ENCODE data around the gene ANKH.

Gene ANKH

GRCh38 chr5:14783691-14784090, 87.9 kb downstream of the ANKH start:
- H3K9ac ChIP-seq (ENCODE audit: low read depth, low read length, poor library complexity, severe bottlenecking) = no peak overlapping the region
- H3K4me1 ChIP-seq (ENCODE audit: insufficient read depth, low read length, poor library complexity, severe bottlenecking) = no peaks in the 10 kb centered on the region
- H2AFZ ChIP-seq (ENCODE audit: low read length) = no peak overlapping the region
- H3K79me2 ChIP-seq (ENCODE audit: insufficient read depth, low read length) = peaks cover 10% of the 10 kb centered on the region; the same call in 1 of the 2 replicates
- H3K9me2 ChIP-seq (replicated peaks; ENCODE audit: low read depth, low read length) = no peaks in the 10 kb centered on the region
- TF ChIP-seq EZH2phosphoT487 (IDR thresholded peaks at IDR 0.05; ENCODE audit: borderline replicate concordance) (no peak), CTCF (conservative IDR thresholded peaks at IDR 0.05; ENCODE audit: low read length) (no peak)
- no peaks in the 10 kb centered on the region for H3F3A ChIP-seq (ENCODE audit: low read depth)
- H4K20me1 ChIP-seq (ENCODE audit: insufficient read depth, low read length, poor library complexity, severe bottlenecking) = no peaks in the 10 kb centered on the region
- H3K36me3 ChIP-seq (ENCODE audit: insufficient read depth, low read length) = peaks cover 5% of the 10 kb centered on the region; the same call in 1 of the 2 replicates
- no peaks in the 10 kb centered on the region for H3K27me3 ChIP-seq (ENCODE audit: insufficient read depth, low read length, poor library complexity, severe bottlenecking)
- H3K9me3 ChIP-seq (ENCODE audit: insufficient read depth, low read depth, low read length) = 0 out of 2 replicates have a peak, but pooled peaks cover 3% of the 10 kb centered on the region
- H3K4me2 ChIP-seq (ENCODE audit: low read depth, low read length, poor library complexity, severe bottlenecking) = no peak overlapping the region
- no peak overlapping the region for H3K4me3 ChIP-seq (ENCODE audit: low read length, poor library complexity, severe bottlenecking)

GRCh38 chr5:14782591-14782990, 89.0 kb downstream of the ANKH start:
- Histone ChIP-seq H3K4me3 (ENCODE audit: low read length, poor library complexity, severe bottlenecking) (no peak overlapping the region), H3K9me3 (ENCODE audit: insufficient read depth, low read depth, low read length) (0 out of 2 replicates have a peak, but pooled peaks cover 3% of the 10 kb centered on the region), H3K9me2 (replicated peaks; ENCODE audit: low read depth, low read length) (no peaks in the 10 kb centered on the region), H3K4me2 (ENCODE audit: low read depth, low read length, poor library complexity, severe bottlenecking) (no peak overlapping the region), H3F3A (ENCODE audit: low read depth) (no peaks in the 10 kb centered on the region), H3K9ac (ENCODE audit: low read depth, low read length, poor library complexity, severe bottlenecking) (no peak overlapping the region), H4K20me1 (ENCODE audit: insufficient read depth, low read length, poor library complexity, severe bottlenecking) (no peaks in the 10 kb centered on the region), H3K79me2 (ENCODE audit: insufficient read depth, low read length) (peaks cover 10% of the 10 kb centered on the region; the same call in 1 of the 2 replicates), H3K4me1 (ENCODE audit: insufficient read depth, low read length, poor library complexity, severe bottlenecking) (no peaks in the 10 kb centered on the region), H2AFZ (ENCODE audit: low read length) (no peak overlapping the region), H3K36me3 (ENCODE audit: insufficient read depth, low read length) (peaks cover 5% of the 10 kb centered on the region; the same call in 1 of the 2 replicates), H3K27me3 (ENCODE audit: insufficient read depth, low read length, poor library complexity, severe bottlenecking) (no peaks in the 10 kb centered on the region)
- TF ChIP-seq CTCF (conservative IDR thresholded peaks at IDR 0.05; ENCODE audit: low read length) (no peak), EZH2phosphoT487 (IDR thresholded peaks at IDR 0.05; ENCODE audit: borderline replicate concordance) (no peak)

GRCh38 chr5:14781106-14781505, 90.5 kb downstream of the ANKH start:
- Histone ChIP-seq H3K9ac (ENCODE audit: low read depth, low read length, poor library complexity, severe bottlenecking) (no peak overlapping the region), H3K4me2 (ENCODE audit: low read depth, low read length, poor library complexity, severe bottlenecking) (no peak overlapping the region), H3F3A (ENCODE audit: low read depth) (no peaks in the 10 kb centered on the region), H3K4me3 (ENCODE audit: low read length, poor library complexity, severe bottlenecking) (no peak overlapping the region), H3K79me2 (ENCODE audit: insufficient read depth, low read length) (peaks cover 10% of the 10 kb centered on the region; the same call in 1 of the 2 replicates), H4K20me1 (ENCODE audit: insufficient read depth, low read length, poor library complexity, severe bottlenecking) (no peaks in the 10 kb centered on the region), H3K36me3 (ENCODE audit: insufficient read depth, low read length) (peaks cover 5% of the 10 kb centered on the region; the same call in 1 of the 2 replicates), H3K27me3 (ENCODE audit: insufficient read depth, low read length, poor library complexity, severe bottlenecking) (no peaks in the 10 kb centered on the region), H3K9me3 (ENCODE audit: insufficient read depth, low read depth, low read length) (0 out of 2 replicates have a peak, but pooled peaks cover 3% of the 10 kb centered on the region), H3K9me2 (replicated peaks; ENCODE audit: low read depth, low read length) (no peaks in the 10 kb centered on the region), H3K4me1 (ENCODE audit: insufficient read depth, low read length, poor library complexity, severe bottlenecking) (no peaks in the 10 kb centered on the region), H2AFZ (ENCODE audit: low read length) (no peak overlapping the region)
- TF ChIP-seq CTCF (conservative IDR thresholded peaks at IDR 0.05; ENCODE audit: low read length) (no peak), EZH2phosphoT487 (IDR thresholded peaks at IDR 0.05; ENCODE audit: borderline replicate concordance) (no peak)
